Neutrophil (primary cell): ENCODE data around the gene UBE2J2.

Experiments used
- H3K27ac ChIP-seq: fragments of 200-600 bp; sonication (generic); 2 replicates; pipeline ENCODE4 v1.5.1; 2016; ENCODE audit warnings: mild to moderate bottlenecking, moderate library complexity
- H3K27me3 ChIP-seq: fragments of 200-600 bp; sonication (generic); 2 replicates; pipeline ENCODE4 v1.6.0; 2016; ENCODE audit warnings: mild to moderate bottlenecking
- H3K36me3 ChIP-seq: fragments of 200-600 bp; sonication (generic); 2 replicates; pipeline ENCODE4 v1.5.1; 2017
- H3K4me1 ChIP-seq, 2 experiments: fragments of 200-600 bp in 1 of 2; sonication (generic) in 1 of 2; 1 replicate in 1 of 2; 2 replicates in 1 of 2; pipeline versions ENCODE4 v1.5.1 to v1.6.1; 2013 to 2016; ENCODE audit warnings: low read depth in 1 of 2, low read length in 1 of 2, mild to moderate bottlenecking in 1 of 2, moderate library complexity in 1 of 2; ENCODE audit not compliant: control insufficient read depth in 1 of 2, insufficient read depth in 1 of 2
- H3K4me3 ChIP-seq, 2 experiments: fragments of 200-600 bp in 1 of 2; sonication (generic) in 1 of 2; 1 replicate in 1 of 2; 2 replicates in 1 of 2; pipeline ENCODE4 v1.5.1; 2013 to 2016; ENCODE audit warnings: low read depth in 1 of 2, low read length in 1 of 2, mild to moderate bottlenecking in 1 of 2, moderate library complexity in 1 of 2
- H3K9me3 ChIP-seq: fragments of 200-600 bp; sonication (generic); 2 replicates; pipeline ENCODE4 v1.5.1; 2016
- TF ChIP-seq, protein P1 (sequence below): fragments of 200-600 bp; sonication (generic); IDR thresholded peaks from 2 replicates; pipeline ENCODE4 v1.5.1; 2016; ENCODE audit warnings: antibody characterized with exemption

Gene UBE2J2

DNA sequence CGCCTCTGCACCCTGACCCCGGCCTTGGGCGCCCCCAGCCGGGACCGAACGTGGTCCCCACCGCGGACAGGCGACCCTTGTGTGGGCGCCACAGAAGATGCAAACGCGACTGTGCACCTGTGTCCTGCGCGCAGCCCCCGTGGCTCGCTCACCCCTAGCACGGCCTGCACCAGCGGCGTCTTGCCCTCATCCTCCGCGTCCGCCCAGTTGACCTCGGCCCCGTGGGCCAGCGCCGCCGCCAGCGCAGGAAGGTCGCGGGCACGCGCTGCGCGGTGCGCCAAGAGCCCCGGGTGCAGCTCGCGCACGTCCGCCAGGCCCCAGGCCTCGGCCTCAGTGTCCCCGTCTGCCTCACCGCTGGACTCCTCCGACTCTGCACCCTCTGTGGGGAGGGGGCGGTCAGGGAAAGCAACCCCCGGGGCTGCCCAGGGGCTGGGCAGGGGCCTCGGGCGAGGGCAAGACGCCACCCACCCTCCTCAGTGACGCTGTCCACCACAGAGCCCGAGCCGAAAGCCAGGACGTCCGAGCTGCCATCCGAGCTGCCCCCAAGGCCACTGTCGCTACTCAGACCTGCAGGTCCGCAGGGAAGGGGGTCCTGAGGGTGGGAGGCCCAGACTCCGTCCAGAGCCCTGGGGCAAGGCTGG, 20.7 kb upstream of the UBE2J2 start:
- TF ChIP-seq, protein P1, sequence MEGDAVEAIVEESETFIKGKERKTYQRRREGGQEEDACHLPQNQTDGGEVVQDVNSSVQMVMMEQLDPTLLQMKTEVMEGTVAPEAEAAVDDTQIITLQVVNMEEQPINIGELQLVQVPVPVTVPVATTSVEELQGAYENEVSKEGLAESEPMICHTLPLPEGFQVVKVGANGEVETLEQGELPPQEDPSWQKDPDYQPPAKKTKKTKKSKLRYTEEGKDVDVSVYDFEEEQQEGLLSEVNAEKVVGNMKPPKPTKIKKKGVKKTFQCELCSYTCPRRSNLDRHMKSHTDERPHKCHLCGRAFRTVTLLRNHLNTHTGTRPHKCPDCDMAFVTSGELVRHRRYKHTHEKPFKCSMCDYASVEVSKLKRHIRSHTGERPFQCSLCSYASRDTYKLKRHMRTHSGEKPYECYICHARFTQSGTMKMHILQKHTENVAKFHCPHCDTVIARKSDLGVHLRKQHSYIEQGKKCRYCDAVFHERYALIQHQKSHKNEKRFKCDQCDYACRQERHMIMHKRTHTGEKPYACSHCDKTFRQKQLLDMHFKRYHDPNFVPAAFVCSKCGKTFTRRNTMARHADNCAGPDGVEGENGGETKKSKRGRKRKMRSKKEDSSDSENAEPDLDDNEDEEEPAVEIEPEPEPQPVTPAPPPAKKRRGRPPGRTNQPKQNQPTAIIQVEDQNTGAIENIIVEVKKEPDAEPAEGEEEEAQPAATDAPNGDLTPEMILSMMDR = no peak
- no peaks in the 10 kb centered on the region for H3K9me3 ChIP-seq
- no peaks in the 10 kb centered on the region for H3K27me3 ChIP-seq
- H3K36me3 ChIP-seq = peaks cover 45% of the 10 kb centered on the region
- no peak overlapping the region for H3K27ac ChIP-seq
- no peaks in the 10 kb centered on the region for H3K4me1 ChIP-seq
- H3K4me3 ChIP-seq = no peak overlapping the region

DNA sequence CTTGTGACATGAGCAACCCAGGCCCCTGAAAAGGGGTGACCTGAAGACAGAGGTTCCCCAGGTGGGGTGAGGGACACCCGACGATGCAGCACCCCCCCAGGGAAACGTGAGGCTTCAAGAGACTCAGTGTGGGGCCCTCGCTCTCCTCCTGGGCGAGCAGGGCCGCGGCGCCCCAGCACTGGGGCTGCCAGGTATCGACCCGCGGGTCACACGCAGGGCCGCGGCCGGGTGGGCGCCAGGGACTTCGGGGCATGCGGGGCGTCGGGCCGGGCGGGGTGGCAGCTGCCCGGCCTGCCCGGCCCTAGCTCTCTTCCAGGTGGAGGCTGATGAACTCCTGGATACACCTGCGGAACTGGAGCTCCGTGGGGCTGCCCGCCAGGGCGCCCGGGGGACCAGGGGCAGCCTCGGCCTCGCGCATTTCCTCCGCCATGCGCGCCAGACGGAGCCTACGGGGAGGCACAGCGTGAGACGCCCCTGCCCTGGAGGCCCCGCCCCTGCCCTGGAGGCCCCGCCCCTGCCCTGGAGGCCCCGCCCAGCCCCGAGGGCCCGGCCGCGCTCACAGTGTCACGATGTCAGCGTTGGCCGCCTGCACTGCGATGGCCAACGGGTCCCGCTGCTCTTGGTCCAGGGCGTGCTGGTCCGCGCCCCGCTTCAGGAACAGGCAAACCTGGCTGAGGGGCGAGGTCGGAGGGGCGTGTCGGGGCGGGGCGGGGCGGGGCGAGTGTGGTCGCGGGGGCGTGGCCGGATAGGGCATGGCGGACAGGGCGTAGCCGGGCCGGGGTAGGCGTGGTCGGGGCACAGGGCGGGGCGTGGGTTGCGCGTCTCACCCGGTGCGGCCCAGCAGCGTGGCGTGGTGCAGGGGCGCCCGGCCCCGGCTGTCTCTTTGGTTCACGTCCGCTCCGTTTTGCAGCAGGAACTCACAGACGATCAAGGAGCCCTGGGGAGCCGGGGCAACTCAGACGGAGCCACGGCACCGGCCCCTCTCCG, 19.9 kb upstream of the UBE2J2 start:
- Histone ChIP-seq H3K4me3 (no peak overlapping the region), H3K36me3 (peaks cover 45% of the 10 kb centered on the region), H3K4me1 (no peaks in the 10 kb centered on the region), H3K9me3 (no peaks in the 10 kb centered on the region), H3K27me3 (no peaks in the 10 kb centered on the region), H3K27ac (no peak overlapping the region)
- TF ChIP-seq, protein P1 = no peak

DNA sequence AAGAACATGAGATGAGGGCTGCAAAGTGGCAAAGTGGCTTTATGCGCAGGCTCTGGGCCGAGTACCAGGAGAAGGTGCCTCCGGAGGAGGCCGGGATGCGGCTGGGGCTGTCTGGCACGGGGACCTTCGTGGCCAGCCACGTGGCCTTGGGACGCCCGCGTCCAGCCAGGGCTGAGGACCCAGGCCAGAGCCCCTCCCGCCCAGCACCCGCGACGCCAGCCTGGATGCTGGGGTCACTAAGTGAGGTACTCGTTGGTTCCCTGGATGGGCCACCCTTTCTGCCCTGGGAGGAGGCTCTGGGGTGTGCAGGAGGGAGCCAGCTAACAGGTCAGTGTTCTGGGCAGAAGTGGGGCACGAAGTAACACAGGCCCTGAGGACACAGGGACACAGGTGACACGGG, 19.2 kb upstream of the UBE2J2 start:
- H3K9me3 ChIP-seq = no peaks in the 10 kb centered on the region
- H3K27me3 ChIP-seq = no peaks in the 10 kb centered on the region
- H3K36me3 ChIP-seq = peaks cover 41% of the 10 kb centered on the region
- H3K27ac ChIP-seq = no peak overlapping the region
- no peak overlapping the region for H3K4me3 ChIP-seq
- no peaks in the 10 kb centered on the region for H3K4me1 ChIP-seq
- TF ChIP-seq, protein P1 = no peak

DNA sequence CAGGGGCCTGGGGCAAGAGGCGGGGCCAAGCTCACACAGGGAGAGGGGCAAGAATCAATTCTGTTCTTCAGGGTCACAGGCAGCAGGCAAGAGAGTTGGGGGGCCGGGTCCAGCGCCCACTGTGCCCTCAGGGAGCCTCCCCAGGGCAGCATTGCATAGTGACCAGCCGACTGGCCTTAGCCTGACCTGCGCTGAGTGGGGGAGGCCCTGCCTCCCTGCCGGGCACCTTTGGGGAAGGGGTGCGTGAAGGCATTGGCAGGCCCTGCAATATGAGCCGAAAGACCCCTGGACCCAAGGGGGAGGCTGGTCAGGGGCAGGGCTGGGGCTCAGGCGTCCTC, 18.8 kb upstream of the UBE2J2 start:
- no peaks in the 10 kb centered on the region for H3K4me1 ChIP-seq
- H3K27me3 ChIP-seq = no peaks in the 10 kb centered on the region
- H3K27ac ChIP-seq = no peak overlapping the region
- H3K9me3 ChIP-seq = no peaks in the 10 kb centered on the region
- TF ChIP-seq, protein P1 = no peak
- H3K36me3 ChIP-seq = peaks cover 38% of the 10 kb centered on the region
- no peak overlapping the region for H3K4me3 ChIP-seq

DNA sequence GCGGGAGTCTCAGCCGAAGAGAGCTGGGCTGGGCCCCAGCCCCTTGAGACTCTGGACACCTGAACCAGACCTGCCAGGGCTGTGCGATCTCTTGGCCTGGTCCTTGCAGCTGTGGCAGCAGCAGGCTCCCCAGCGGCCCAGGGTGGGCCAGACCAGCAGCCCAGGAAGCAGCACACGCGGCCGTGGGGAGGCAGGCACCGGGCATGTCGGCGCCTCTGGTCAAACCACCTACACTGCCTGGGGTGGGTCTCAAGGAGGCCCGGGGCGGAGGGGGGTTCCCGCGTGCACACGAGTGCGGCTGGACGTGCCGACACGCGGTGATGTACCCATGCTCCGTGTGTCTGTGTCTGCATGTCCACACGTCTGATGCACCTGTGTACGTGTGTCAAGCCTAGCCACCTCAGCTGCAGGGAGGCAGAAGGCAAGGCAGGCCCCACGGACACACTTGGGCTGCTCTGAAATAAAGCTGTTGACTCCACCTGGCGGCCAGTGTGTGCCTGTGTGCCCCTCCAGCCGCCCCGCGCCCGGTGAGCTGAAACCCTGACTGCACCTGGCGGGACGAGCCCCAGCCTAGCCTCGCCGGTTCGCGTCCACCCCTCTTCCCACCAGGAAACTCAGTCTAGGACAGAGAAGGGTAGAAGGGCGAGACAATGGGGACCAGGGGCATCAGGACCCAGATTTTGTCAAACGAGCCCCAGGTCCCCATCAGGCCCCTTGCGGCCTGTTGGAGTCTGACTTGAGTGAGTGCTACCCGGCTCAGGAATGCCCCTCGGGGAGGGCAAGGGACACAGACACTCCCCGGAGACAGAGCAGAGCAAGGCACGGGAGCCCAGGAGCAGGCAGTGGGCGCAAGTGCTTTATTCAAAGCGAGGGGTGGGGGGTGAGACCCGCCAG, 18.1 kb upstream of the UBE2J2 start:
- peaks cover 36% of the 10 kb centered on the region for H3K36me3 ChIP-seq
- H3K27me3 ChIP-seq = no peaks in the 10 kb centered on the region
- H3K4me1 ChIP-seq = no peaks in the 10 kb centered on the region
- TF ChIP-seq, protein P1 = no peak
- no peaks in the 10 kb centered on the region for H3K9me3 ChIP-seq
- no peak overlapping the region for H3K4me3 ChIP-seq
- no peak overlapping the region for H3K27ac ChIP-seq
